Measurements from ENCODE around the gene QKI. TPM values are rescaled to one million over a fixed set of nuclear protein-coding genes. Genes with fewer than 3 reads are reported as not detected.
A peak's percentile ranks its signal among the peaks of the same experiment; 100 is the strongest.

QKI gene
- total RNA-seq, 1 donor from 2014 or later, result 449 TPM

- no peak for DNase-seq
- no peak for TF ChIP-seq CTCF (IDR thresholded peaks at IDR 0.05; ENCODE audit: borderline replicate concordance)
- no peak overlapping the region for H3K4me3 ChIP-seq
- no peaks in the 10 kb centered on the region for H3K9me3 ChIP-seq (replicated peaks)
- H3K36me3 ChIP-seq, result peaks cover 9% of the 10 kb centered on the region
- peaks cover 92% of the 10 kb centered on the region for H3K4me1 ChIP-seq
- H3K27me3 ChIP-seq (ENCODE audit: low read depth), result no peaks in the 10 kb centered on the region
- intact Hi-C loops (cut with micrococcal nuclease), result no loop called here
- peak overlapping the region; percentile 50 for H3K27ac ChIP-seq (replicated peaks)
Observed at GRCh38 chr6:163548624-163549023, 134.1 kb downstream of the QKI start.

GRCh38 chr6:163554032-163554431, 139.5 kb downstream of the QKI start:
- H3K9me3 ChIP-seq (replicated peaks), result peaks cover 6% of the 10 kb centered on the region
- no peak overlapping the region for H3K4me3 ChIP-seq
- DNase-seq, result no peak
- H3K27me3 ChIP-seq (ENCODE audit: low read depth), result no peaks in the 10 kb centered on the region
- H3K36me3 ChIP-seq, result peaks cover 24% of the 10 kb centered on the region
- H3K4me1 ChIP-seq, result peaks cover 83% of the 10 kb centered on the region
- H3K27ac ChIP-seq (replicated peaks), result peak overlapping the region; percentile 13
- no peak for TF ChIP-seq CTCF (IDR thresholded peaks at IDR 0.05; ENCODE audit: borderline replicate concordance)
- intact Hi-C loops (cut with micrococcal nuclease), result loop anchor here (10.0 kb wide), 1 partner anchor 109 kb away; no protein-coding TSS in a partner anchor

GRCh38 chr6:163554663-163555062, 140.1 kb downstream of the QKI start:
- DNase-seq, result peak; percentile 51
- Histone ChIP-seq H3K9me3 (replicated peaks) (peaks cover 6% of the 10 kb centered on the region), H3K36me3 (peaks cover 25% of the 10 kb centered on the region), H3K4me1 (peaks cover 83% of the 10 kb centered on the region), H3K27ac (replicated peaks) (peak overlapping the region; percentile 13), H3K4me3 (no peak overlapping the region), H3K27me3 (ENCODE audit: low read depth) (no peaks in the 10 kb centered on the region)
- intact Hi-C loops (cut with micrococcal nuclease), result loop anchor here (10.0 kb wide), 1 partner anchor 110 kb away; no protein-coding TSS in a partner anchor
- TF ChIP-seq CTCF (IDR thresholded peaks at IDR 0.05; ENCODE audit: borderline replicate concordance), result peak; percentile 55

GRCh38 chr6:163559661-163560060, 145.1 kb downstream of the QKI start:
- H3K4me1 ChIP-seq, result peaks cover 90% of the 10 kb centered on the region

GRCh38 chr6:163563318-163563717, 148.8 kb downstream of the QKI start:
- DNase-seq, result no peak
- no peaks in the 10 kb centered on the region for H3K9me3 ChIP-seq (replicated peaks)
- H3K4me1 ChIP-seq, result peaks cover 76% of the 10 kb centered on the region
- intact Hi-C loops (cut with micrococcal nuclease), result loop anchor here (10.0 kb wide), 1 partner anchor 541 kb away; no protein-coding TSS in a partner anchor
- H3K4me3 ChIP-seq, result no peak overlapping the region
- peaks cover 67% of the 10 kb centered on the region for H3K36me3 ChIP-seq
- no peaks in the 10 kb centered on the region for H3K27me3 ChIP-seq (ENCODE audit: low read depth)
- TF ChIP-seq CTCF (IDR thresholded peaks at IDR 0.05; ENCODE audit: borderline replicate concordance), result no peak
- H3K27ac ChIP-seq (replicated peaks), result peak overlapping the region; percentile 47

More at GRCh38 chr6:163559661-163560060, 145.1 kb downstream of the QKI start:
- no peak for TF ChIP-seq CTCF (IDR thresholded peaks at IDR 0.05; ENCODE audit: borderline replicate concordance)
- Histone ChIP-seq H3K36me3 (peaks cover 44% of the 10 kb centered on the region), H3K27ac (replicated peaks) (peak overlapping the region; percentile 17), H3K4me3 (no peak overlapping the region), H3K9me3 (replicated peaks) (peaks cover 6% of the 10 kb centered on the region), H3K27me3 (ENCODE audit: low read depth) (no peaks in the 10 kb centered on the region)
- intact Hi-C loops (cut with micrococcal nuclease), result loop anchor here (10.0 kb wide), 2 partner anchors 115 to 545 kb away; no protein-coding TSS in a partner anchor
- DNase-seq, result no peak

Measured in left ventricle myocardium inferior (tissue), 1 donor.